GM12801 (cell line): ENCODE measurements around the gene TMEM259.

Experiments
- CTCF ChIP-seq: IDR thresholded peaks from one replicate; pipeline ENCODE4 v1.5.1; 2011; ENCODE audit warnings: control low read depth; ENCODE audit not compliant: insufficient read length; ENCODE audit errors: extremely low read depth

The TMEM259 gene

GRCh38 chr19:974564-975257, 46.2 kb downstream of the TMEM259 start:
- TF ChIP-seq CTCF, result no peak

- no peak for TF ChIP-seq CTCF
These were observed 47.0 kb downstream of the TMEM259 start for GRCh38 chr19:973726-974563.

DNA sequence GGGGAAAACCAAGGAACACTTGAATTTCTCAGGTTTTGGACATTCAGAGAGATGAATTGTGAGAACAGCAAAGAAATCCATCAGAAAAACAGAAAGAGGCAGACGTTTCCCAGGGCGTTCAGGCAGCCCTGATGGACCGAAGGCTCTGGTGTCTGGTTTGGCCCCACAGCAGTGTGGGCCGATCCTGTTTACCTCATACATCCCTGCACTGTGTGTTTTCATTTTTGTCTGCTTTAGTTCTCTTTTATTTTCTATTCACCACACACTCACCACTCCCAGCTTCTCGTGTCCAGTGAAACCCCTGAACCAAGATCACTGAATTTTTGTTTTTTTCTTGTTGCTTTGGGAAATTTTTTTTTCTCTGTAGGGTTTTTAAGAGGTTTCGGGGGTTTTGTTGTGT, 48.6 kb downstream of the TMEM259 start:
- no peak for TF ChIP-seq CTCF

DNA sequence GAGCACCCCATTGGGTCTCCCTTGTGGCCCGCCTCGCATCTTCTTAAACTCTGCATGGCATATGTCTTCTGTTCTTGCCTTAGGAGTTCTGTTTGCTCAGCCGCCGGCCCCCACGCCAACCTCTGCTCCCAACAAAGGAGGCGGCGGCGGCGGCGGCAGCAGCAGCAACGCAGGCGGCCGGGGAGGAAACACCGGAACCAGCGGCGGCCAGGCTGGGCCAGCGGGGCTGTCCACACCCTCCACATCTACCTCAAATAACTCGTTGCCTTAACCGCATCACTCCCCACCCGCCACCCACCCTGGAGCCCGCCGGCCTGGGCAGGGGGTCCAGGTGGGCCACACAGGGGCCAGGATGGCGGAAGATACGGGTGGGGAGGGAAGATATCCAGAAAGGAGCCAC, 49.1 kb downstream of the TMEM259 start:
- no peak for TF ChIP-seq CTCF

GRCh38 chr19:970695-971094, 50.2 kb downstream of the TMEM259 start:
- TF ChIP-seq CTCF, result no peak

DNA sequence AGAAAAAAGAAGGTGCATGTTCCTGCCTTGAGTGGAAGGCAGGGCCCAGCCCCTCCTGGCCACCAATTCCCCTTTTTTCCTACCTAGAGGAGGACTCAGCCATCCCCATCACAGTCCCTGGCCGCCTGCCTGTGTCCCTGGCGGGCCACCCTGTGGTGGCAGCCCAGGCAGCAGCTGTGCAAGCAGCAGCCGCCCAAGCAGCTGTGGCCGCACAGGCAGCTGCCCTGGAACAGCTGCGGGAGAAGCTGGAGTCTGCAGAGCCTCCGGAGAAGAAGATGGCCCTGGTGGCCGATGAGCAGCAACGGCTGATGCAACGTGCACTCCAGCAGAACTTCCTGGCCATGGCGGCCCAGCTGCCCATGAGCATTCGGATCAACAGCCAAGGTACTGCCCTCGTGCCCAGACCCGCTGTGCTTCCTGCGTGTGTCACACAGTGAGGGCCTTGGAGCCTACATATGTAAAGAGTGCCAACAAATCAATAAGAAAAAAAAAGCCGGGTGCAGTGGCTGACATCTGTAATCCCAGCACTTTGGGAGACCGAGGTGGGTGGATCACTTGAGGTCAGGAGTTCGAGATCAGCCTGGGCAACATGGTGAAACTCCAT, 54.3 kb downstream of the TMEM259 start:
- no peak for TF ChIP-seq CTCF

GRCh38 chr19:964761-965694, 55.9 kb downstream of the TMEM259 start:
- no peak for TF ChIP-seq CTCF
